ENCODE data around the gene DTHD1. TPM values are rescaled to one million over a fixed set of nuclear protein-coding genes. Genes with fewer than 3 reads are reported as not detected.

DTHD1 gene
- total RNA-seq, 1 experiment from 2014 or later = not detected

- ChIA-PET CTCF (no interaction called here), POLR2A (ENCODE audit: unreplicated experiment) (no interaction called here)
- no peaks in the 10 kb centered on the region for H4K20me1 ChIP-seq (ENCODE audit: insufficient read depth)
Observed at GRCh38 chr4:36310216-36310615, 28.8 kb downstream of the DTHD1 start.

GRCh38 chr4:36310793-36311192 lies 29.4 kb downstream of the DTHD1 start:
- Histone ChIP-seq H4K20me1 (ENCODE audit: insufficient read depth) (no peaks in the 10 kb centered on the region), H3K36me3 (ENCODE audit: low read depth) (no peaks in the 10 kb centered on the region), H3K79me2 (ENCODE audit: low read depth) (no peaks in the 10 kb centered on the region), H3F3A (ENCODE audit: insufficient read depth, low read depth) (no peaks in the 10 kb centered on the region), H3K4me1 (replicated peaks; ENCODE audit: insufficient read depth) (no peaks in the 10 kb centered on the region), H3K27ac (no peak overlapping the region), H3K4me2 (no peak overlapping the region), H3K27me3 (ENCODE audit: insufficient read depth, low read depth) (no peaks in the 10 kb centered on the region), H3K9me3 (ENCODE audit: insufficient read depth, low read depth) (no peaks in the 10 kb centered on the region), H2AFZ (no peak overlapping the region), H3K4me3 (no peak overlapping the region), H3K9me2 (ENCODE audit: insufficient read depth) (no peaks in the 10 kb centered on the region; the same call in 1 of the 2 replicates)
- intact Hi-C loops (cut with micrococcal nuclease; ENCODE audit: unreplicated experiment) = no loop called here
- ChIA-PET POLR2A (ENCODE audit: unreplicated experiment) (no interaction called here), CTCF (no interaction called here)
- no peak for DNase-seq
- TF ChIP-seq CTCF (conservative IDR thresholded peaks at IDR 0.05) (no peak), EZH2 (IDR thresholded peaks at IDR 0.05; ENCODE audit: low read depth) (no peak)
- BruUV-seq (replicated peaks) = no TSS peak

More at GRCh38 chr4:36310216-36310615, 28.8 kb downstream of the DTHD1 start:
- no TSS peak for BruUV-seq (replicated peaks)
- no peaks in the 10 kb centered on the region for H3K9me3 ChIP-seq (ENCODE audit: insufficient read depth, low read depth)
- intact Hi-C loops (cut with micrococcal nuclease; ENCODE audit: unreplicated experiment) = no loop called here
- no peaks in the 10 kb centered on the region for H3K79me2 ChIP-seq (ENCODE audit: low read depth)
- DNase-seq = no peak
- no peaks in the 10 kb centered on the region; the same call in 1 of the 2 replicates for H3K9me2 ChIP-seq (ENCODE audit: insufficient read depth)
- no peak overlapping the region for H3K4me3 ChIP-seq
- no peaks in the 10 kb centered on the region for H3K4me1 ChIP-seq (replicated peaks; ENCODE audit: insufficient read depth)
- no peaks in the 10 kb centered on the region for H3F3A ChIP-seq (ENCODE audit: insufficient read depth, low read depth)
- no peak overlapping the region for H2AFZ ChIP-seq
- no peak overlapping the region for H3K27ac ChIP-seq
- no peak for TF ChIP-seq CTCF (conservative IDR thresholded peaks at IDR 0.05)
- TF ChIP-seq EZH2 (IDR thresholded peaks at IDR 0.05; ENCODE audit: low read depth) = no peak
- no peaks in the 10 kb centered on the region for H3K27me3 ChIP-seq (ENCODE audit: insufficient read depth, low read depth)
- H3K36me3 ChIP-seq (ENCODE audit: low read depth) = no peaks in the 10 kb centered on the region
- no peak overlapping the region for H3K4me2 ChIP-seq

DNA sequence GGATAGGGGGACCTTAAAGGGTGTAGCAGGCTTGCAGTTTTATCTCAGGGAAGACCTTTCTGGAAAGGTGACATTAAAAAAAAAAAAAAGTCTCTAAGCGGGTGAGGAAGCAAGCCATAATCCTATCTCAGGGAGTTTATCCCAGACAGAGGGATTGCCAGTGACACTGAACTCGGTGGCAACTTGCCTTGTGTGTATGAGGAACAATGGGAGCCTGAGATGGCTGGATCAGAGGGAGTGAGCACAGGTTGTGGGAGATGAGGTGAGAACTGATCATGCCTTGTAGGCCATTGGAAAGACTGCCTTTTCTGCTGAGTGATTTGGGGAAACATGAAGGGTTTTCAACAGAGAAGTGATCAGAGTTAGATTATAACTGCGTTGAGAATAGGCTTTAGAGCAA lies 31.1 kb downstream of the DTHD1 start:
- Histone ChIP-seq H3K9me3 (ENCODE audit: insufficient read depth, low read depth) (no peaks in the 10 kb centered on the region), H3K79me2 (ENCODE audit: low read depth) (no peaks in the 10 kb centered on the region), H3K36me3 (ENCODE audit: low read depth) (no peaks in the 10 kb centered on the region), H3K27ac (no peak overlapping the region), H3K27me3 (ENCODE audit: insufficient read depth, low read depth) (no peaks in the 10 kb centered on the region), H3K4me3 (no peak overlapping the region), H3K4me1 (replicated peaks; ENCODE audit: insufficient read depth) (no peaks in the 10 kb centered on the region), H3F3A (ENCODE audit: insufficient read depth, low read depth) (no peaks in the 10 kb centered on the region), H3K4me2 (no peak overlapping the region), H3K9me2 (ENCODE audit: insufficient read depth) (no peaks in the 10 kb centered on the region; the same call in 1 of the 2 replicates), H2AFZ (0 out of 2 replicates have a peak overlapping the region, but pooled peaks have one; percentile 22), H4K20me1 (ENCODE audit: insufficient read depth) (no peaks in the 10 kb centered on the region)
- CTCF ChIA-PET = no interaction called here
- TF ChIP-seq EZH2 (IDR thresholded peaks at IDR 0.05; ENCODE audit: low read depth) (no peak), CTCF (conservative IDR thresholded peaks at IDR 0.05) (no peak)
- DNase-seq = no peak
- BruUV-seq (replicated peaks) = no TSS peak
- POLR2A ChIA-PET (ENCODE audit: unreplicated experiment) = no interaction called here
- intact Hi-C loops (cut with micrococcal nuclease; ENCODE audit: unreplicated experiment) = no loop called here

Data from PC-9 (cell line).